H1 (cell line): ENCODE data around the gene WEE1. TPM values are rescaled to one million over a fixed set of nuclear protein-coding genes. Genes with fewer than 3 reads are reported as not detected.
A peak's percentile ranks its signal among the peaks of the same experiment; 100 is the strongest.

Experiments used
- CTCF ChIA-PET: fragments of 300-600 bp; sonication (Branson Sonifier 250); formaldehyde crosslinking; loops from one replicate; lab custom pipeline; 2021; ENCODE audit not compliant: partially characterized antibody; lab: Charles Lee
- POLR2A ChIA-PET: fragments of 300-600 bp; sonication (Branson Sonifier 250); formaldehyde crosslinking; loops from one replicate; lab custom pipeline; 2021; ENCODE audit warnings: inconsistent platforms; ENCODE audit not compliant: partially characterized antibody; lab: Charles Lee
- DNase-seq, 2 experiments: peaks; one replicate each; pipeline versions ENCODE4 v3.0.0 to v3.0.0-alpha.2; 2010 to 2022; ENCODE audit warnings: low spot score in 2 of 2, low read depth in 1 of 2, mixed read lengths in 1 of 2
- FAIRE-seq: peaks from 2 replicates; lab custom pipeline; 2011; peaks lifted over from hg19 to GRCh38; lab: Jason Lieb, UNC
- H2AFZ ChIP-seq: 2 replicates; pipeline ENCODE4 v1.8.1; 2012; ENCODE audit warnings: low read length, inconsistent platforms
- H2AK5ac ChIP-seq: 2 replicates; pipeline ENCODE4 v1.6.1; 2013; ENCODE audit warnings: low read depth, low read length
- H2BK120ac ChIP-seq: replicated peaks from 2 replicates; pipeline ENCODE3; 2013; ENCODE audit warnings: low read depth, low read length, inconsistent platforms
- H2BK12ac ChIP-seq: 2 replicates; pipeline ENCODE4 v1.6.1; 2013; ENCODE audit warnings: low read depth, low read length
- H2BK15ac ChIP-seq: 2 replicates; pipeline ENCODE4 v1.6.1; 2013; ENCODE audit warnings: low read length
- H2BK20ac ChIP-seq: 2 replicates; pipeline ENCODE4 v1.6.1; 2013; ENCODE audit warnings: low read length
- H2BK5ac ChIP-seq: 2 replicates; pipeline ENCODE4 v1.6.1; 2013; ENCODE audit warnings: low read depth, low read length
- H3K14ac ChIP-seq: 2 replicates; pipeline ENCODE4 v1.6.1; 2013; ENCODE audit warnings: inconsistent platforms; ENCODE audit not compliant: insufficient read length
- H3K18ac ChIP-seq: 2 replicates; pipeline ENCODE4 v1.6.1; 2013; ENCODE audit warnings: low read length; ENCODE audit errors: extremely low read depth
- H3K23ac ChIP-seq: 2 replicates; pipeline ENCODE4 v1.6.1; 2013; ENCODE audit warnings: inconsistent platforms; ENCODE audit not compliant: insufficient read length
- H3K23me2 ChIP-seq: 2 replicates; pipeline ENCODE4 v1.6.1; 2013; ENCODE audit warnings: low read depth, low read length
- H3K27ac ChIP-seq: 2 replicates; pipeline ENCODE4 v1.6.1; 2011; ENCODE audit warnings: low read depth, low read length, inconsistent platforms
- H3K27me3 ChIP-seq, 4 experiments: replicated peaks in 1 of 4; 1 replicate in 1 of 4; 2 replicates in 3 of 4; pipeline versions ENCODE4 v1.6.1 to v1.8.1; 2011 to 2013; ENCODE audit warnings: low read length in 3 of 4, mild to moderate bottlenecking in 3 of 4, inconsistent platforms in 2 of 4, mixed read lengths in 2 of 4, moderate library complexity in 1 of 4; ENCODE audit not compliant: control insufficient read depth in 3 of 4, insufficient read depth in 3 of 4; ENCODE audit errors: extremely low read depth in 1 of 4
- H3K36me3 ChIP-seq, 4 experiments: 2 replicates each; pipeline versions ENCODE4 v1.6.1 to v1.8.1; 2011 to 2013; ENCODE audit warnings: mild to moderate bottlenecking in 4 of 4, low read length in 3 of 4, moderate library complexity in 2 of 4, control low read depth in 1 of 4, inconsistent platforms in 1 of 4; ENCODE audit not compliant: insufficient read depth in 4 of 4, control insufficient read depth in 2 of 4
- H3K4ac ChIP-seq: replicated peaks from 2 replicates; pipeline ENCODE3; 2013; ENCODE audit warnings: low read length, low read depth, mixed read lengths, inconsistent platforms; ENCODE audit not compliant: insufficient read length
- H3K4me1 ChIP-seq, 4 experiments: replicated peaks in 1 of 4; 1 replicate in 1 of 4; 2 replicates in 3 of 4; pipeline versions ENCODE4 v1.6.1 to v1.8.1; 2011 to 2013; ENCODE audit warnings: low read length in 3 of 4, inconsistent platforms in 2 of 4, mixed read lengths in 1 of 4; ENCODE audit not compliant: insufficient read depth in 4 of 4, control insufficient read depth in 3 of 4
- H3K4me2 ChIP-seq, 2 experiments: 2 replicates each; pipeline versions ENCODE4 v1.6.1 to v1.8.1; 2011 to 2013; ENCODE audit warnings: low read depth in 2 of 2, low read length in 2 of 2, control low read depth in 1 of 2, inconsistent platforms in 1 of 2, mild to moderate bottlenecking in 1 of 2; ENCODE audit not compliant: insufficient read depth in 1 of 2
- H3K4me3 ChIP-seq, 4 experiments: fragments of 200-600, 300-600 bp in 1 of 4; sonication (generic), shearing (Covaris generic), sonication (Bioruptor Twin) in 1 of 4; 2 replicates each; pipeline versions ENCODE4 v1.5.1 to v1.8.1; 2011 to 2016; ENCODE audit warnings: low read length in 4 of 4, low read depth in 3 of 4, control low read depth in 2 of 4, inconsistent platforms in 2 of 4, mild to moderate bottlenecking in 2 of 4, mixed read lengths in 1 of 4, moderate library complexity in 1 of 4; ENCODE audit not compliant: insufficient read depth in 2 of 4; ENCODE audit errors: extremely low read depth in 1 of 4
- H3K56ac ChIP-seq: replicated peaks from 2 replicates; pipeline ENCODE3; 2013; ENCODE audit warnings: low read depth, mild to moderate bottlenecking, mixed read lengths, low read length, inconsistent platforms; ENCODE audit not compliant: insufficient read length
- H3K79me1 ChIP-seq: 2 replicates; pipeline ENCODE4 v1.6.1; 2013; ENCODE audit warnings: low read depth, low read length, control low read depth
- H3K79me2 ChIP-seq, 2 experiments: 2 replicates each; pipeline versions ENCODE4 v1.6.1 to v1.8.1; 2012 to 2013; ENCODE audit warnings: low read length in 2 of 2, mild to moderate bottlenecking in 2 of 2, inconsistent platforms in 1 of 2; ENCODE audit not compliant: insufficient read depth in 2 of 2, control insufficient read depth in 1 of 2
- H3K9ac ChIP-seq, 4 experiments: replicated peaks in 1 of 4; 1 replicate in 1 of 4; 2 replicates in 3 of 4; pipeline versions ENCODE4 v1.6.1 to v1.8.1; 2011 to 2013; ENCODE audit warnings: low read depth in 3 of 4, low read length in 3 of 4, control low read depth in 2 of 4, mild to moderate bottlenecking in 2 of 4, moderate library complexity in 2 of 4, inconsistent platforms in 1 of 4; ENCODE audit errors: extremely low read depth in 1 of 4
- H3K9me3 ChIP-seq, 2 experiments: 2 replicates each; pipeline versions ENCODE4 v1.6.1 to v1.8.1; 2012 to 2013; ENCODE audit warnings: mild to moderate bottlenecking in 2 of 2, moderate library complexity in 2 of 2, control low read depth in 1 of 2, inconsistent platforms in 1 of 2, low read depth in 1 of 2, low read length in 1 of 2, mixed read lengths in 1 of 2; ENCODE audit not compliant: insufficient read depth in 2 of 2
- H4K20me1 ChIP-seq, 2 experiments: replicated peaks in 1 of 2; 2 replicates each; pipeline versions ENCODE3 to v1.8.1; 2011 to 2013; ENCODE audit warnings: inconsistent platforms in 2 of 2, low read length in 2 of 2, mild to moderate bottlenecking in 1 of 2; ENCODE audit not compliant: insufficient read depth in 2 of 2, control insufficient read depth in 1 of 2
- H4K5ac ChIP-seq: 2 replicates; pipeline ENCODE4 v1.6.1; 2013; ENCODE audit warnings: low read length, low read depth, mixed read lengths, inconsistent platforms; ENCODE audit not compliant: insufficient read length
- H4K8ac ChIP-seq: 2 replicates; pipeline ENCODE4 v1.8.0; 2013; ENCODE audit warnings: mild to moderate bottlenecking, moderate library complexity, low read length, inconsistent platforms; ENCODE audit not compliant: insufficient read depth; ENCODE audit errors: extremely low read depth
- H4K91ac ChIP-seq: replicated peaks from 2 replicates; pipeline ENCODE3; 2013; ENCODE audit warnings: low read length, mixed read lengths, inconsistent platforms; ENCODE audit not compliant: insufficient read length
- CEBPB ChIP-seq: IDR thresholded peaks from 2 replicates; pipeline ENCODE4 v1.6.1; 2012; ENCODE audit warnings: low read depth, low read length
- CTBP2 ChIP-seq: IDR thresholded peaks from 2 replicates; pipeline ENCODE4 v1.7.0; 2011; ENCODE audit warnings: borderline replicate concordance, mild to moderate bottlenecking, moderate library complexity, mixed read lengths, low read length; ENCODE audit not compliant: insufficient read depth, insufficient read length
- PHF8 ChIP-seq: fragments of 200-600 bp; sonication (generic); conservative IDR thresholded peaks from 2 replicates; pipeline ENCODE4 v1.7.1; 2012; ENCODE audit warnings: low read depth, mild to moderate bottlenecking, inconsistent platforms, low read length, moderate library complexity
- SP1 ChIP-seq: IDR thresholded peaks from 2 replicates; pipeline ENCODE4 v1.6.1; 2011; ENCODE audit warnings: low read depth, low read length
- TAF1 ChIP-seq: IDR thresholded peaks from 2 replicates; pipeline ENCODE4 v1.6.1; 2011; ENCODE audit warnings: mild to moderate bottlenecking, low read depth, low read length
- ZNF274 ChIP-seq: IDR thresholded peaks from 2 replicates; pipeline ENCODE4 v1.7.0; 2012; ENCODE audit warnings: low read length, borderline replicate concordance; ENCODE audit errors: extremely low read depth
- WGBS, 2 experiments: shearing (Covaris generic) in 1 of 2; methylation state at CpG; one replicate each; pipeline versions ENCODE4 v1.1.6 to v1.1.7; 2013 to 2015; ENCODE audit warnings: low lambda C conversion rate in 2 of 2, mixed read lengths in 2 of 2, inconsistent platforms in 1 of 2, low coverage in 1 of 2, missing lambda C conversion rate in 1 of 2; ENCODE audit not compliant: insufficient replicate concordance in 2 of 2, insufficient coverage in 1 of 2, insufficient read length in 1 of 2; ENCODE audit errors: extremely low coverage in 1 of 2, missing lambda C conversion rate in 1 of 2; 5-methylcytosine and 5-hydroxymethylcytosine counted together
- polyA plus RNA-seq, 7 experiments: library from polyadenylated mRNA; depleted of rRNA in 3 of 7; stranded (reverse) in 5 of 7; unstranded in 2 of 7; fragments of >200 nt in 5 of 7; fragments of 200-250 nt in 2 of 7; gene quantifications; 1 replicate in 5 of 7; 2 replicates in 1 of 7; 4 replicates in 1 of 7; pipeline versions ENCODE4 v1.2.1 to v1.2.3, GENCODE V29; 2011 to 2013; ENCODE audit warnings: missing spikeins in 2 of 7, mixed read lengths in 2 of 7
- total RNA-seq: library from RNA; stranded (reverse); fragmentation: NEBNext Ultra II Directional; extraction: Animal tissue kit (Norgen Biotek cat#: 25700); gene quantifications from 2 replicates; pipeline ENCODE4 v1.2.1, GENCODE V29; 2021
- TF ChIP-seq, protein P1 (sequence below): IDR thresholded peaks from 2 replicates; pipeline ENCODE4 v1.6.1; 2011; ENCODE audit warnings: low read depth, mild to moderate bottlenecking, low read length; ENCODE audit not compliant: insufficient read depth

Gene WEE1
- total and polyA plus RNA-seq, 2 of the 8 experiments (the other 6 are each of a cell fraction or from before 2014, with no cell fraction given), result 40.8 to 120 TPM

GRCh38 chr11:9613830-9614762, 40.6 kb downstream of the WEE1 start:
- H3K18ac ChIP-seq, result peak overlapping the region; percentile 34; the same call in 1 of the 2 replicates
- H3K9ac ChIP-seq, result peak overlapping the region in 3 of 4 experiments; percentile 13 to 54 (median 54); a peak in 5 of 7 replicates
- peak overlapping the region; percentile 79 for H2BK5ac ChIP-seq
- peaks cover 0 to 2% (median 0%) of the 10 kb centered on the region in 4 experiments; a peak in 3 of 7 replicates for H3K27me3 ChIP-seq
- H3K14ac ChIP-seq, result no peak overlapping the region
- ChIA-PET CTCF (interaction anchor here (0.6 to 9.7 kb wide), 24 partner anchors 8 to 236 kb away, joined by 3 to 130 read pairs (median 4); partner anchors contain the start of gene WEE1), POLR2A (interaction anchor here (0.8 to 3.4 kb wide), 14 partner anchors 8 to 153 kb away, joined by 3 to 15 read pairs (median 5); partner anchors contain the start of genes WEE1 and ZNF143)
- H4K5ac ChIP-seq, result no peak overlapping the region
- no peaks in the 10 kb centered on the region for H3K9me3 ChIP-seq
- H4K91ac ChIP-seq, result peak overlapping the region; percentile 69
- peak overlapping the region; percentile 37; the same call in 1 of the 2 replicates for H2BK15ac ChIP-seq
- no peak overlapping the region for H2BK120ac ChIP-seq
- no peak for FAIRE-seq
- H2BK12ac ChIP-seq, result peak overlapping the region; percentile 65; the same call in 1 of the 2 replicates
- H3K23me2 ChIP-seq, result peaks cover 7% of the 10 kb centered on the region; the same call in 1 of the 2 replicates
- H3K4me3 ChIP-seq, result peak overlapping the region; percentile 26 to 55 (median 42)
- no peak overlapping the region for H3K23ac ChIP-seq
- peak overlapping the region; percentile 62 to 84 for H3K4me2 ChIP-seq
- peaks cover 0 to 7% (median 2%) of the 10 kb centered on the region in 4 experiments; a peak in 4 of 7 replicates for H3K4me1 ChIP-seq
- peak overlapping the region; percentile 20; the same call in 1 of the 2 replicates for H2AK5ac ChIP-seq
- no peak overlapping the region for H3K56ac ChIP-seq
- H3K4ac ChIP-seq, result no peak overlapping the region
- peak in 1 of 2 experiments; percentile 90 for DNase-seq
- H2BK20ac ChIP-seq, result peak overlapping the region; percentile 44; the same call in 1 of the 2 replicates
- 5% methylated on average over 52 of the region's 54 CpGs; no CpG with 5 or more reads in 1 of the 2 experiments for WGBS, 2 experiments
- H3K79me2 ChIP-seq, result no peaks in the 10 kb centered on the region
- H4K8ac ChIP-seq, result no peak overlapping the region
- no peaks in the 10 kb centered on the region for H3K36me3 ChIP-seq
- no peaks in the 10 kb centered on the region for H4K20me1 ChIP-seq
- H2AFZ ChIP-seq, result peak overlapping the region; percentile 61
- no peaks in the 10 kb centered on the region for H3K79me1 ChIP-seq
- H3K27ac ChIP-seq, result peak overlapping the region; percentile 57; the same call in 1 of the 2 replicates
- TF ChIP-seq TAF1, result peak; percentile 48; the same call in 1 of the 2 replicates
- TF ChIP-seq ZNF274, result no peak
- TF ChIP-seq SP1, result no peak
- TF ChIP-seq CEBPB, result no peak
- TF ChIP-seq, protein P1, sequence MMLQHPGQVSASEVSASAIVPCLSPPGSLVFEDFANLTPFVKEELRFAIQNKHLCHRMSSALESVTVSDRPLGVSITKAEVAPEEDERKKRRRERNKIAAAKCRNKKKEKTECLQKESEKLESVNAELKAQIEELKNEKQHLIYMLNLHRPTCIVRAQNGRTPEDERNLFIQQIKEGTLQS, result no peak
- TF ChIP-seq PHF8, result no peak; the same call in 1 of the 2 replicates
- TF ChIP-seq CTBP2, result peak; percentile 7
